Erythroblast (primary cell): ENCODE measurements around the gene EYS.

Source experiments
- GATA1 ChIP-seq: IDR thresholded peaks from 2 replicates; pipeline ENCODE4 v1.6.1; 2011; ENCODE audit warnings: low read depth, mild to moderate bottlenecking, control low read depth, low read length, moderate library complexity
- POLR2A ChIP-seq: IDR thresholded peaks from 2 replicates; pipeline ENCODE4 v1.6.1; 2011; ENCODE audit warnings: mild to moderate bottlenecking, low read length

- TF ChIP-seq POLR2A (no peak), GATA1 (no peak)
These were observed 73.5 kb downstream of the EYS start for GRCh38 chr6:65633501-65633900.
